Stimulated activated CD8-positive, alpha-beta memory T cell treated with anti-CD3 and anti-CD28 coated beads, Interleukin-7, amount 100 ng/mL, for 4 hours (primary cell): ENCODE data around the gene FURIN.
"Not testable (repeated sequence)": the region's sequence is repeated elsewhere in the genome, so short reads cannot be mapped to it uniquely, and the experiment has no call there.

ENCODE experiments used
- DNase-seq, 2 donors: peaks; one replicate each; pipeline ENCODE4 v3.0.0-alpha.2; 2020; ENCODE audit warnings: low read depth in 2 of 2

FURIN gene

DNA sequence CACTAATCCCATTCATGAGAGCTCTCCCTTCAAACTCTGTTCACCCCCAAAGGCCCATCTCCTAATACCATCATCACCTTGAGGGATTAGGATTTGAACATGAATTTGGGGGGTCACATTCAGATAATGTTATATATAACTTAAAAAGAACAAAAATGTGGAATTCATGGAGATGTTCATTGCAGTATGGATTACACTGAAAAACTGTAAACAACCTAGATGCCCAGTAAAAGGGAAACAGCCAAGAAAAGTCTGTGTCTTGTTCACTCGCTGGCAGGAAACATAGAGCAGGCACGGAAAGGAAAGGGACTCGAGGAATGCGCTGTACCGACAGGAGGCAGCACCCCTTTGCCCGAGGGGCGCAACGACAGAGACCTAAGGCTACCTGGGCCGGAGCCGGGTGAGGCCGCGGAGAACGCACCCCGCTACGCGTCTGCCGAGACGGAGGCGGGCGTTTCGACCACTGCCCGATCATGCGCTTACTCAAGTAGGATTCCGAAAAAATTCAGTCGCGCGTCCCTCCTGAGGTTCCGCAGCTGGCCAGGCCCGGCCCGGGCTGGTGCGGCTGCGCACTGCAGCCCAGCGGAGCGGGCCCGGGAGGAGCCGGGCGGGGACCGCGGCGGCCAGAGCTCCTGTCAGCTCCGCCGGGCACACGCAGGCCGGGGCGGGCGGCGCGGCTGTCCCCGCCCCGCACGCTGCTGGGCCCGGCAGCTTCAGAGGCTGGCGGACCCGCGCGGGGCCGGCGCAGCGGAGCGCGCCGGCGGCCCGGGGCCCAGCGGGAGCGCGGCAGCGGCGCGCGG is 33.9 kb downstream of the FURIN start:
- DNase-seq, result peak; percentile 28 to 57

DNA sequence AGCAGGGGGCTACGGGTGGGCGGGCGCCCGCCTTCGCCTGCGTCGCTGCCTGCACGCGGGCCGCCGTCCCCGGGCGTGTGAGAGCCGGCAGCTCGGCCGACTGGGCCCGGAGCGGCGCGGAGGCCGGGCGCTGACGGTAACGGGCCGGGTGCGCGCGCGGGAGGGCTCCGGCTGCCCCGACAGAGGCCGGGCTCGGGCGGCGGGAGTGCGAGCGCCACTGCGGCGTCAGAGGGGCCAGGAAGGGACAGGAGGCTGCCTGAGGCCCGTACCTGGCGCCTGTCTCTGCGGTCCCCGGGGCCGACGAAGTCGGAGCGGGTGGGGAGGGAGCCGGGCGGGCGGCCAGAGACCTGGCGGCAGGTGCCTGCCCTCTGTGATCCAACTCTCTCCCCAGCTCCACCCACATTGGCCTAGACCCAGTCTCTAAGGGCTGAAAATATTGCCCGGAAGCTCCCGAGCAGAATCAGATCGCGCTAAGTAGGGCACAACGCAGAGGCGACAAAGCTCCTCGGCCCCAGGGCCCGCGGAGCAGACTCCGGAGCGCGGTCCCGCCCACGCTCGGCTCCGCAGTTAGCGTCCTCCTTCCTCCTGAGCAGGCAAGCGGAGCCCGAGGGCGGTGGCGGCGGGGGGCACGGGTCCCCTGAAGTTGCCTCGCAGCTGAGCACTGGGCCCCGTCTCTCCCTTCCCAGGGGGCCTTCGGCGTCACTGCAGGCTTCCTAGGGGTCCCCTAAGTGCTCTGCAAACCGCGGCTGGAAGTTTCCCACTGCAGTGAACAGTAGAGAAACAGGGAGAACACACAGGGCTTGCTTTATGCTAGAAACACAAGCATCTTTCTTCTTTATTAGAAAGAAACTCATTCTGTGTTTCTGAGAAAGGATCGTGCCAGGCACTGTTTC is 34.7 kb downstream of the FURIN start, which contains the start of gene MAN2A2:
MAN2A2 (plus strand) TSS at position 463 of the 893 bp plus-strand sequence. CDS start 906 bp downstream, outside the sequence.
- peak; percentile 59 to 76 for DNase-seq

DNA sequence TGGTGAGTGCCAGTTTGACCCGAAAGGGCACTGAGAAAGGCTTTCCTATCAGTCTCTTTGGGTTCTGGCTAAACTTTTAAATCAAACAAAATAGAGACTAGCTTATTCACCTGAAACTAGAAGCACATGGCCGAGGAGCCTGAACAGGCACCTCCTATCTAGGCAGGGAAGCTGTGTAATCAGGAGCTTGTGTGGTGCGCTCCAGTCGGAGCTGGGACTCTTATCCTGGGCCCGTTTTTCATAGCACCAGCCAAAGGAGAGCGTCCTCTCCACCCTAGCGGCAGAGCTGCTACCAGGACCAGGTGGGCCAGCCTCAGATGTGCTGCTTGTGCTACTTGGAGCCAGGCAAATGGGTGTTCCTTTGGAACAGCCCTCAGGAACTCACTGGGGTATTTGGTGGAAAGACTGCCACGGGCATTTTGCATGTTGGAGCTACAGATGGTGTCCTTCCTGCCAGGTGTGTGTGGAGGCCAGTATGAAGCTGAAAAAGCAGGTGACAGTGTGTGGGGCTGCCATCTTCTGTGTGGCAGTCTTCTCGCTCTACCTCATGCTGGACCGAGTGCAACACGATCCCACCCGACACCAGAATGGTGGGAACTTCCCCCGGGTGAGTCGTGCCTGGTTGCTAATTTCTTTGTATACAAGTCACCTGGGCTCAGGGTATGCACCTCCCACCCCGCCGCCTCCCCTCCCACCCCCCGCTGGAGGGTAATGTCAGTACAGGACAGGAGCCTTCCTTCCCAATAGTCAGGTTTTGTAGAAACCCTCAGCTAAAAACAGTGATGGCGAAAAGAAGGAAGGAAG is 35.5 kb downstream of the FURIN start:
- DNase-seq, result no peak

DNA sequence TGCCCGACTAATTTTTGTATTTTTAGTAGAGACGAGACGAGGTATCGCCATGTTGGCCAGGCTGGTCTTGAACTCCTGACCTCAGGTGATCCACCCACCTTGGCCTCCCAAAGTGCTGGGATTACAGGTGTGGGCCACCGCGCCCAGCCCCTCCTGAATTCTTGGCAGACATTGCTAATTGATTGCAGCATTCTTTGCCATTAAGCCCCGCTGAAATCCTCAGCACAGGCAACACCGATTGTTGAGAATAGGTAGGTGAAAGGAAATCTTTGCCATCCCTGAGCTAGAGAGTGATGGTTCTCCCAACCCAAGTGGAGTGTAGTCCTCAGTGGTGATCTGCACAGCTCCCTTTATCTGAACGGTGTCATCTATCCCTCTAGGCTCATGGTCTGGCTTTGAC is 36.4 kb downstream of the FURIN start:
- DNase-seq, result no peak

DNA sequence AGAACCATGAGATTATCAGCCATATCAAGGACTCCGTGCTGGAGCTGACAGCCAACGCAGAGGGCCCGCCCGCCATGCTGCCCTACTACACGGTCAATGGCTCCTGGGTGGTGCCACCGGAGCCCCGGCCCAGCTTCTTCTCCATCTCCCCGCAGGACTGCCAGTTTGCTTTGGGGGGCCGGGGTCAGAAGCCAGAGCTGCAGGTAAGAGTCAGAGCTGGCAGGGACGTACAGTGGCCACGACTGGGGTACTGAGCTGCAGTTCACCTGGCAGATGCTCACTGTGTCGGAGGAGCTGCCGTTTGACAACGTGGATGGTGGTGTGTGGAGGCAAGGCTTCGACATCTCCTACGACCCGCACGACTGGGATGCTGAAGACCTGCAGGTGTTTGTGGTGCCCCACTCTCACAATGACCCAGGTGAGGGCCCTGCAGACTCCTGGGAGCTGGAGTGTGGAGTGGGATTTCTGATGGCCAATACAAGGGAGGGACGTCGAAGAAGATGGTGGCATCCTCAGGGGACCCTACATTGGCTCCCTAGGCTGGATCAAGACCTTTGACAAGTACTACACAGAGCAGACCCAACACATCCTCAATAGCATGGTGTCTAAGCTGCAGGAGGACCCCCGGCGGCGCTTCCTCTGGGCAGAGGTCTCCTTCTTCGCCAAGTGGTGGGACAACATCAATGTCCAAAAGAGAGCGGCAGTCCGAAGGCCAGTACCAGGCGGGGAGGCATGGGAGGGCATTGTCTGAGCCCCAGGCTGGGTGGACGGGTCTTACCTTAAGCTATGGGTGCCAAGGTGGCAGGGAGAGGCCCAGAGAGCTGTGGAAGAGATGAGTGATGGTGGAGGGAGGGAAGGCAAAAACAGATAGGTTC is 37.2 kb downstream of the FURIN start:
- no peak for DNase-seq

DNA sequence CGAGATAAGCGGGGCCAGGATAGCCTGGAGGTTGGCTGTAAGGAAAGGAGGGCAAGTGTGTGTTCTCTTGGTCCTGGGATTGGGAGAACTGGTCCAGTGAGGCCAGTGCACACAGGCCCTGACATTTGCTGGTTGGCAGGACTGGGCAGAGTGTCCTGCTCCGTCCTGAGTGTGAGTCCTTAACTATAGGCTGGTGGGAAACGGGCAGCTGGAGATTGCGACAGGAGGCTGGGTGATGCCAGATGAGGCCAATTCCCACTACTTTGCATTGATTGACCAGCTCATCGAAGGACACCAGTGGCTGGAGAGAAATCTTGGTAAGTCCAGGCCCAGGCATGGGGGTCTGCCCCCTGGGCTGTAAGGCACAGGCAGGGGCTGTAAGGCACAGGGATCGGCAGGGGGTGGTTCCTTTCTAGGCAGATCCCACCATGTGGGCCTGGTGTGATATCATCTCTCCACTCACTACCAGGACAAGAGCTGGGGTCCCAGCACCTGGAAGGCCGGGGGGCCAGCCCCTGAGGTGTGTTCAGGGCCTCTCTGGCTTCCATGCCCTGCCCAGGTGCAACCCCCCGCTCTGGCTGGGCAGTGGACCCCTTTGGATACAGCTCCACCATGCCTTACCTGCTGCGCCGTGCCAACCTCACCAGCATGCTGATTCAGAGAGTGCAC is 37.9 kb downstream of the FURIN start:
- DNase-seq, result no peak

DNA sequence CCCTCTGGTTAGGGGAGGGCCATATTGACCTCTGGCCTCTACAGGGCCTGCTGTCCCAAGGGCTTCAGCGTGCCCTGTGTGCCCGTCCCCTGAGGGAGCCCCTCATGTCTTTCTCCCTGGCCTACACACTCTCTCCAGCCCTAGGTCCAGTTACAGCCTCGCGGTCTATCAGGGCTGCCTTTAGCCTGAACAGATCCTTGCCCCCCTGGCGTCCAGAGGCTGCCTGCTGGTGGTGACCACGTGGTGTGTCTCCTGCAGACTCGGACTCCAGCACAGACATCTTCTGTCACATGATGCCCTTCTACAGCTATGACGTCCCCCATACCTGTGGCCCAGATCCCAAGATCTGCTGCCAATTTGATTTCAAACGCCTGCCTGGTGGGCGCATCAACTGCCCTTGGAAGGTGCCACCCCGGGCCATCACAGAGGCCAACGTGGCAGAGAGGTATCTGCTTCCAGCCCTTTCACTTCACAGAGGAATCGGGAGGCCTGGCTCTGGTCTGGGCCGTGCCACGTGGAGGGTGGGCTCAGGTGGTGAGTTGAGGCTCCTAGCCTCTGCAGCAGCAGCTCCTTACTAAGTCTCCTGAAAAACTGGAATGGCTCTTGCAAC is 38.8 kb downstream of the FURIN start:
- DNase-seq, result no peak

DNA sequence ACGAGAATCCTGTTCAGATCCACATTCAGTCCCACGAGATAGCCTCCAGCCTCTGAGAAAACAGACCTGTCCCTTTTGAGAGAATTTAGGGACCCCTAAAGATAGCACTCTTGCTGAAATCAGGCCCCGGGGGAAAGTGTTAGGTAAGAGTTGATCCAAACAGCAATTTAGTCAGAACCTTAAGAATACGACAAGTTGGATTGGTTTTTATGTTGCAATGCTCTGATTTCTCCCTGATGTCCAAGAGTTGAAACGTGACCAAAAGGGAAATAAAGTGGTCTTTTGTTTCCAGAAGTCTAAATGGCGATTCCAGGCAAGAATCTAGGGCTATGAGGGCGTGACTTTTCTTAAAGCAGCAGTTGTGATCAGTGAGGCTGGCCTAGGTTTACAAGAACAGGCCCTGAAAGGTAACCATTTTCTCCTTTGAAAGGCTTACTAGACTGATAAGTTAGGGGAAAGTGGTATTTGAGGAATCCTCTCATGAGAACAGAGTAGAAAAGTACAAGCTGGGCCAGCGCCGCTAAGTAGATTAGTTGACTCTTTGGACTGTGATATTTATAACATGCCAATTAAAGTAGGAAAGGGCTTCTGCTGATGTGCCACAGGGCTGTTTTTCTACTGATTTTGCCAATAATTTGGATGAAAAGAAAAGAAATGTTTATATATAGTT is 39.6 kb downstream of the FURIN start:
- DNase-seq, result no peak

DNA sequence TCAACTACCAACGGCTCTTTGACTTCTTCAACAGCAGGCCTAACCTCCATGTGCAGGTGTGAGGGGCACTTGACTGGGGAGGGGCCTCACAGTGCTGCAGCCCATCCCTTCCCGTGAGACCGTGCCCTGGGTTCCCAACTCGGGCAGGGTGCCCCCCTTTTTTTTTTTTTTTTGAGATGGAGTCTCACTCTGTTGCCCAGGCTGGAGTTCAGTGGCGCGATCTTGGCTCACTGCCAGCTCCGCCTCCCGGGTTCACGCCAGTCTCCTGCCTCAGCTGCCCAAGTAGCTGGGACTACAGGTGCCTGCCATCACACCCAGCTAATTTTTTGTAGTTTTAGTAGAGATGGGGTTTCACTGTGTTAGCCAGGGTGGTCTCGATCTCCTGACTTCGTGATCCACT is 41.1 kb downstream of the FURIN start:
- not testable (repeated sequence) for DNase-seq

DNA sequence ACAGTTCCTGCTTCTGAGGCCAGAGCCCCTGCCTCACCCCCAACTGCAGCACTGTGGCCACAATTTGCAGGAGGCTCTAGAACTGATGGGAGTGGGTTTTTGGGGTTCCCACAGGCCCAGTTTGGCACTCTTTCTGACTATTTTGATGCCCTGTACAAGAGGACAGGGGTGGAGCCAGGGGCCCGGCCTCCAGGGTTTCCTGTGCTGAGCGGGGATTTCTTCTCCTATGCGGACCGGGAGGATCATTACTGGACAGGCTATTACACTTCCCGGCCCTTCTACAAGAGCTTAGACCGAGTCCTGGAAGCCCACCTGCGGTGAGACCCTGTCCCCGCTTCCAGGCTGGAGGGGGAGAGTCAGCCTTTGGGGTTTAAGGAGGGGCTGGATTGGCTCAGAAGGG is 41.6 kb downstream of the FURIN start:
- DNase-seq, result no peak

DNA sequence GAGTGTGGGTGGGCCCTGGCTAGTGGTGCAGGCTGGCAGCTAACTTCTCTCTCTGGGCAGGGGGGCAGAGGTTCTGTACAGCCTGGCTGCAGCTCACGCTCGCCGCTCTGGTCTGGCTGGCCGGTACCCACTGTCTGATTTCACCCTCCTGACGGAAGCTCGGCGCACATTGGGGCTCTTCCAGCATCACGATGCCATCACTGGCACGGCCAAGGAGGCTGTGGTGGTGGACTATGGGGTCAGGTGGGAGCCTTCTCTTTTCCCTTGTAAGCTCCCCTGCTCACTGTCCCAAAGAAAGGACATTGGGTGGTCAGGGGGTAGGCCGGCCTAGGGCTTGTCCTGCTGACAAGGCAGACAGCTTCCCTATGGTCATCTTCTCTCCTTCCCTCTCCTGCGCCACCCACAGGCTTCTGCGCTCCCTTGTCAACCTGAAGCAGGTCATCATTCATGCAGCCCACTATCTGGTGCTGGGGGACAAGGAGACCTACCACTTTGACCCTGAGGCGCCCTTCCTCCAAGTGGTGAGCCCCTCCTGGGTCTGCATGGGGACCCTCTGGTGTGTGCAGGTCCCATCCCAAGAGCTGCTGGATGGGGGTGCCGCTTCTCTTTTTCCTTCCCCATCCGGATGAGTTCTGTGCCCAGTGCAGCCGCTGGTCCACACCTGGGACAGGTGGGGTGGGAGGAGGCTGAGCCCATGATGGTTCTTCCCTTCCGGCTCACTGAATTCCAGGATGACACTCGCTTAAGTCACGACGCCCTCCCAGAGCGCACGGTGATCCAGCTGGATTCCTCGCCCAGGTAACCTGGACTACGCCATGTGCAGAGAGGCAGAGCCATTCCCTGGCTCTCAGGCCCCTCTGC is 42.3 kb downstream of the FURIN start:
- no peak for DNase-seq

DNA sequence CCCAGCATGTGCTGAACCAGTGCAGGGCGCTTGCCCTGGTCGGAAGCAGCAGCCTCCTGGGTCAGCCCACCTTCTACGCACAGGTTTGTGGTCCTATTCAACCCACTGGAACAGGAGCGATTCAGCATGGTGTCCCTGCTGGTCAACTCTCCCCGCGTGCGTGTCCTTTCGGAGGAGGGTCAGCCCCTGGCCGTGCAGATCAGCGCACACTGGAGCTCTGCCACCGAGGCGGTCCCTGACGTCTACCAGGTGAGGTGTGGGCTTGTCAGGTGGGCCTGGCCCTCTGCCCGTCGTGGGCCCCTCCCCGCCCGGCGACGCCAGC is 42.9 kb downstream of the FURIN start:
- no peak for DNase-seq

DNA sequence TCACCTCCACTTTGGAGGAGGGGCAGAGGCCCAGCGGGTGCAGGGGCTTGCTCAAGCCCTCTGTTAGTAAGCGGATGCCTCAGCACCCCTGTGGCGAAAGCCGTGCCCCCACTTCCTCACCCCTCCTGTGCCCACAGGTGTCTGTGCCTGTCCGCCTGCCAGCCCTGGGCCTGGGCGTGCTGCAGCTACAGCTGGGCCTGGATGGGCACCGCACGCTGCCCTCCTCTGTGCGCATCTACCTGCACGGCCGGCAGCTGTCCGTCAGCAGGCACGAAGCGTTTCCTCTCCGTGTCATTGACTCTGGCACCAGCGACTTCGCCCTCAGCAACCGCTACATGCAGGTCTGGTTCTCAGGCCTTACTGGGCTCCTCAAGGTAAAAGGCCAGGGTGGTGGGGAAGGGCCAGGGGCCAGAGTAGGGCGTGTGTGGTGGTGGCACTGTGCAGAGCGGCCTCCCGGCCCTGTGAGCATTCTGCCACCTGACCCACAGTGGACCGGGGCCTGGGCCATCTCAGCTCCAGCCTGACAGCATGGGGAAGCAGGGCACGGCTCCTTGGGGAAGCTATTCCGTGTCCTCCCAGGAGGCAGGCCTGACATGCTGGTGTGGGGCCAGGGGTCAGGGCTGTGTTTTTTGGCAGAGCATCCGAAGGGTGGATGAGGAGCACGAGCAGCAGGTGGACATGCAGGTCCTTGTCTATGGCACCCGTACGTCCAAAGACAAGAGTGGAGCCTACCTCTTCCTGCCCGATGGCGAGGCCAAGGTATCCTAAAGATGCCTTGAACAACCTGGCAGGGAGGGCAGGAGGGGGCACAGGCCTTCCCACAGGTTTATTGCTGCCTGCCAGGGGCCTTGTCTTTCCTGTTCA is 43.8 kb downstream of the FURIN start:
- DNase-seq, result no peak

DNA sequence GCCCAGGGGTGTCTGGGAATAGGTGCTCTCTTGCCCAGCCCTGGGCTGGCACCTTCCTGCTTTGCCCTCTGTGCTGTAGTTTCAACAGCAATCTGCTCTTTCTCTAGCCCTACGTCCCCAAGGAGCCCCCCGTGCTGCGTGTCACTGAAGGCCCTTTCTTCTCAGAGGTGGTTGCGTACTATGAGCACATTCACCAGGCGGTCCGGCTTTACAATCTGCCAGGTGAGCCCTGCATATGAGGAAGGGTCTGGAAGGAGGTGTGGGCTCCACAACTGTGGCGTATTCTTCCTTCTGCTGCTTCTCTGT is 44.3 kb downstream of the FURIN start:
- DNase-seq, result no peak

DNA sequence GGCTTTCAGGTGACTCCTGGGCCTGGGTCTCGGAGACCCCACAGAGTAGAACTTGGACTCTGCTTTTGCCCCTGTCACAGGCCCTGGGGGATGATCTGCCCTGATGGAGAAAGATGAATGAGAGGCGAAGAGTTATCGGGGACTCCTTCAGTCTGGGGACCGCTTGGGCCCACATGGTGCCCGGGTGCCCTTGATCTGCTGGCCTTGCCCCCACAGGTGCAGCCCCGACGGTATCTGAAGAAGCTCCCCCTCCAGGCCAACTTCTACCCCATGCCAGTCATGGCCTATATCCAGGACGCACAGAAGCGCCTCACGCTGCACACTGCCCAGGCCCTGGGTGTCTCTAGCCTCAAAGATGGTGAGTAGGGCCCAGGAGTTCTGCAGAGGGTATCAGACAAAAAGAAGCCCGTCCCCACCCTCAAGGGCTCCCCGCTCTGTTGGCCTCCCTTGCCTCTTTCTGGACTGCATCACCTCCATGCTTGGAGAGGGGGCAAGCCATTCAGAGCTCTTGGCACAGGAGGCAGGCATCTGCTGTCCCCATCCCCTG is 45.1 kb downstream of the FURIN start:
- DNase-seq, result no peak

DNA sequence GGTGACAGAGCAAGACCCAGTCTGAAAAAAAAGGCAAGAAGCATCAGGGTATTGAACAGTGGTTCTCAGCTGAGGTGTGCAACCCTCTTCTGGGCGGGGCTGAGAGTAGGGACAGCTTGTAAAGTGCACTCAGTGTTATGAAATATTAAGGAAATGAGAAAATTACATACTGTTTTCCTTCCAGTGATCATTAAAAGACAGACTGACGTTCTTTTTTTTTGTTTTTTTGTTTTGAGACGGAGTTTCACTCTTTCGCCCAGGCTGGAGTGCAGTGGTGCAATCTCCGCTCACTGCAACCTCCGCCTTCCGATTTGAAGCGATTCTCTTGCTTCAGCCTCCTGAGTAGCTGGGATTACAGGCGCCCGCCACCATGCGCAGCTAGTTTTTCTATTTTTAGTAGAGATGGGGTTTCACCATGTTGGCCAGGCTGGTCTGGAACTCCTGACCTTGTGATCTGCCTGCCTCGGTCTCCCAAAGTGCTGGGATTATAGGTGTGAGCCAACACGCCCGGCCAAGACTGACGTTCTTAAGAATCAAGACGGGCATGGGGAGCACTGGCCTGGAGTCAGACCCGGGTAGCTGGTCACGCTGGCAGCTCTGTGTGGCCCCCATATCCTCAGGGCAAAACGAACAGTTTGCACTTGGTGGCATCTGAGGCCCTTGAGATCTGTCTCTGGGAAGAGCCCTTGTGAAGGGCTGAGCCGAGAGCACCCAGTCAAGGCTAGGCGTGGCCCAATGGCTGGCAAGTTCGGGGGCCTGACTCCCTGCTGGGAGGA is 46.1 kb downstream of the FURIN start:
- DNase-seq, result no peak
